ENCODE results near the gene SLC43A2.

DNA sequence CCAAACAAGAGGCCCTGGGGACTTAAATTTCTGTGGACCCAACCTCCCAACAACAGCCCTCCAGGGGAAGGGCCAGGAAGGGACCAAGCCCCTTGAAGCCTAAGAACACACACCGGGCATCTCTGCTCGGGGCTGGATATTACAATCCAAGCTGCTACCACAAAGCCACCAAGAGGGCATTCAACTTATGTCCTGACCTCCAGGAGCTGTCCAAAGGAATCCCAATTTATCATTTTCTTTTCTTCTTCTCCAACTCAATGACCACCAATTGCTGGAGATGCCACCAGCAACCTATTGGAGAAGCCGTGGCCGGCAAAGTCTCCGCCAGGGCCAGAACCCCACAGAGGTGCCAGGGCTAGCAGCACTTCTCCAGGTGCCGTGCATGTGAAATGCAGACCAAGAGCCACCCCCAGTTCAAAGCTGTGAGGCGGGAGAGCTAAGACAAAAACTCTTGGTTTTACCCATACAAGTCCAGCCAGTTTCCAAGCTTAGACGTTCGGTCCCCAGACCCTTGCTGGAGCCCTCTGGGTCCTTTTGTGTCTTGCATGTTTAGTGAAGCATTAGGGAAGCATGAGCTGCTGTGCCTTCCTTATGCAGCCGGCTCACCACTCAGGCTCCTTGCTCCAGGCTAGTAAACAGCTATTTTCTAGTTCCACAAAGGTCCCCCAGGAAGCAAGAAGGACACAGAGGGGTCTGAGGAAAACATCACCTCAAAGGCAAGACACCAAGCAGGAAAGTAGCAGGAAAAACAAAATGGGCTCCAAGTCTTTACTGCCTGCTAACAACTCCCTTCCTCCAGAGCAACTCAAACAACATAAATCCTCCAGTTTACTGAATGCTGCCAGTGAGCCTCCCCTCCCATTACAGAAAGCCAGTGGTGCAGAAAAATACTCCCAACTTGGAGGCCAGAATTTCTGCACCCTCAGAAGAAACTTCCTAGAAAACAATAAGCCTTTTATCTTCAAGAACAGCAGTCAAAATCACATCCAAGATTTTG is 69.3 kb downstream of the SLC43A2 start:
- TF ChIP-seq, protein P1, sequence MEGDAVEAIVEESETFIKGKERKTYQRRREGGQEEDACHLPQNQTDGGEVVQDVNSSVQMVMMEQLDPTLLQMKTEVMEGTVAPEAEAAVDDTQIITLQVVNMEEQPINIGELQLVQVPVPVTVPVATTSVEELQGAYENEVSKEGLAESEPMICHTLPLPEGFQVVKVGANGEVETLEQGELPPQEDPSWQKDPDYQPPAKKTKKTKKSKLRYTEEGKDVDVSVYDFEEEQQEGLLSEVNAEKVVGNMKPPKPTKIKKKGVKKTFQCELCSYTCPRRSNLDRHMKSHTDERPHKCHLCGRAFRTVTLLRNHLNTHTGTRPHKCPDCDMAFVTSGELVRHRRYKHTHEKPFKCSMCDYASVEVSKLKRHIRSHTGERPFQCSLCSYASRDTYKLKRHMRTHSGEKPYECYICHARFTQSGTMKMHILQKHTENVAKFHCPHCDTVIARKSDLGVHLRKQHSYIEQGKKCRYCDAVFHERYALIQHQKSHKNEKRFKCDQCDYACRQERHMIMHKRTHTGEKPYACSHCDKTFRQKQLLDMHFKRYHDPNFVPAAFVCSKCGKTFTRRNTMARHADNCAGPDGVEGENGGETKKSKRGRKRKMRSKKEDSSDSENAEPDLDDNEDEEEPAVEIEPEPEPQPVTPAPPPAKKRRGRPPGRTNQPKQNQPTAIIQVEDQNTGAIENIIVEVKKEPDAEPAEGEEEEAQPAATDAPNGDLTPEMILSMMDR (IDR thresholded peaks at IDR 0.05; ENCODE audit: low read depth, low read length, missing input control): no peak
- no peak for TF ChIP-seq TAF1 (conservative IDR thresholded peaks at IDR 0.05)
- no peak for TF ChIP-seq MAX (IDR thresholded peaks at IDR 0.05)
- no peak for TF ChIP-seq NR2F2 (IDR thresholded peaks at IDR 0.05)
- no peak for TF ChIP-seq REST (IDR thresholded peaks at IDR 0.05)
- TF ChIP-seq JUND (IDR thresholded peaks at IDR 0.05): no peak
- no peak for TF ChIP-seq YY1 (IDR thresholded peaks at IDR 0.05)
- no peak for TF ChIP-seq HNF4G (IDR thresholded peaks at IDR 0.05)
- no peak for TF ChIP-seq ATF3 (IDR thresholded peaks at IDR 0.05)
- no peak for TF ChIP-seq SP1 (IDR thresholded peaks at IDR 0.05)

Measured in liver (tissue), 3 donors.